Stimulated activated CD8-positive, alpha-beta memory T cell treated with anti-CD3 and anti-CD28 coated beads, Interleukin-4, amount 100 ng/mL, for 4 hours (primary cell): ENCODE data around the gene PSIP1.
"Not testable (repeated sequence)": the region's sequence is repeated elsewhere in the genome, so short reads cannot be mapped to it uniquely, and the experiment has no call there.

Experiments
- DNase-seq, 2 donors: peaks; one replicate each; pipeline ENCODE4 v3.0.0-alpha.2; 2020; ENCODE audit warnings: low read depth in 2 of 2, low spot score in 1 of 2

Gene PSIP1

DNA sequence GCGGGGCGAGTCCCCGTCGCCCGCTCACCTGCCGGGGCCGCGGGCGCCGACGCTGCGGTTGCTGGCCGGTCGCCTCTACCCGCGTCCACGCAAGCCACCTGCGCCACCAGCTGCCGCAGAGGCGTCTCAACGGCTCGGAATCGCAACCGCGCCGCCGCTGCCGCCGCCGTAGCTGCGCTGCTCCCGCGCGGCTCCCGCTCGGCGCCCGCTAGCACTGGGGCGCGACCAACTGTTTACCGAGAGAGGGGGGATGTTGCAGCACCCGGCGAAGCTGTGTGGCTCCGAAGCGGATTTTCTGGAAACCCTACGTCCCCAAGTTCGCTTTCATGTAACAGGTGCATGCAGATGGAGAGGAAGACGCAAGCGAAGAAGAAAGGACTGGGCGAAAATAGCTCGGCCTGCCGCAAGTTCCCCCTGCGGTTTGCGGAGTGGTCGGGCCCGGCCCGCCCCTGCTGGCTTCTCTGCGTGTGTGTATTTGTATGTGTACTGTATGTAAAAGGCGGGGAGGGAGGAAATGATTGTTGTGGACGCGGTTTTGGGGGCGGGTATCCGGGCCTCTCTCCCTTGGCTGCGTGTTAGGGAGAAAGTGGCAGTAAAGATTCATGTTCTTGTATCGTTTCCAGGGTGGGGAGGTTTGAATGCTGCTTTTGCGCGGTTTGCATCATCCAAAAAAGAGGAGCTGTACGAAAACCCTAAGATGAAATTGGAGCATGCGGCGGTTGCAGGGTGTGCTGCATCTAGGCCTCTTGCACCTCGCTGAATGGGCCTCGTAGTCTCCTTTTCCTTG is at the start of gene PSIP1:
TSS of gene PSIP1 (minus strand) at position 182 of the 787 bp plus-strand sequence. CDS start 782 bp downstream, outside the sequence.
- peak; percentile 66 for DNase-seq

DNA sequence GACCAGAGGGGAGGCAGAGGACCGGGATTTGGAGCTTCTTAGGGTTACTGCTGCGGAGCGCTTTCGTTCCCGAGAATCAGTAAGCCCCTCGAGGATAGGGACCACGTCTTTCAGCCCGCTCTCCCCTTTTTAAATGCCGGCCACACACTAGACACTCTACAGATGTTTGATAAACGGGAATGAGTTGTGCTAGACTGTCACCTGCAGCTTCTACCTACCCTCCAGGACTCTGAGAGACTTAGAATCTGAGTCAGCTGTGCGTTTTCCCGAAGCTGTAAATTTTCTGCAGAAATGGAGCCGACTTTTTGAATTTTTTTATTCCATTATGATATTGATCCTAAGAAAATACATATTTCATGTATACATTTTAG is 42.7 kb upstream of the PSIP1 start:
- DNase-seq: no peak

DNA sequence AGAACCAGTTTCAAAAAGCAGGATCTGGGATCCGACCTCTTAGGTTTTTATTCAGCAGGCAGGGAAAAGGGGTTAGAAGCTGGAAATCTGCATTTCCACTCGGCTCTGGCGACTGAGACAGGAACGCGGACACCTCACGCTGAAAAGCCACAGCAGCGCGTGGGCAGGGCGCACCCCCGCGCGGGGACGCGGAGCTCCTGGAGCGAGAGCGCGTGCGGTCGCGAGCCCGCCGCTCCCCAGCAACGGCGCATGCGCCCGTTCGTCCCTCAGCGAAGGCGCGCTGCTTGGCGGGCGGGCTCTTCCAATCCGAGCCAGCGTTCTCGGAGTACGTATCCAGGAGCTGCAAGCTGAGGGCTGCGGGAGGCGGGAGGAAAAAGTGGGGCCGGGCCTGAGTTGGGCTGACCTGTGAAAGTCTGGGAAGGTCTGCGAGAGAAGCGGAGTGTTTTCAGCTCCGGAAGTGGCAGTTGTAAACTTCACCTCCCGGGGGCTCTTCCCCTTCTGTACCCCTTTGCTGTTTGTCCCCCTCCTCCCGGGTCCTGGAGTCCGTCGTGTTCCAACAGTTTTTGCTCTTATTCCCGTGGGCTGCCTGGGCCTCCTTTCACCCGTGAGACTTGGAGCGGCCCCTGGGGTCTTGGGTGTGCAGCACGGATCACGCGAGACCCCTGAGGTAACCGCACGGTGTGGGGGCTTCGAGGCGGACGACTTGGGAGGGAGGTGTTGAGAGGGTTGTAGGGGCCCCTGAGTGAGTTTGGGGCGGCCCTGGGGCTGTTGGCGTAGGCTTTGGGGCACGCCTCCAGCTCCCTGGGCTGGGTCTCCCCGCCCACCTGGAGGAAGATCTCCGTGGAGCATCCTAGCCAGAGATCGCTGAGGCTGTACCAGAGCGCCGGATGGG is 42.1 kb upstream of the PSIP1 start, which contains the start of gene CCDC171:
TSS of gene CCDC171 (plus strand) at position 408 of the 892 bp plus-strand sequence. CDS start 11,046 bp downstream, outside the sequence.
- DNase-seq: peak; percentile 54 to 72

DNA sequence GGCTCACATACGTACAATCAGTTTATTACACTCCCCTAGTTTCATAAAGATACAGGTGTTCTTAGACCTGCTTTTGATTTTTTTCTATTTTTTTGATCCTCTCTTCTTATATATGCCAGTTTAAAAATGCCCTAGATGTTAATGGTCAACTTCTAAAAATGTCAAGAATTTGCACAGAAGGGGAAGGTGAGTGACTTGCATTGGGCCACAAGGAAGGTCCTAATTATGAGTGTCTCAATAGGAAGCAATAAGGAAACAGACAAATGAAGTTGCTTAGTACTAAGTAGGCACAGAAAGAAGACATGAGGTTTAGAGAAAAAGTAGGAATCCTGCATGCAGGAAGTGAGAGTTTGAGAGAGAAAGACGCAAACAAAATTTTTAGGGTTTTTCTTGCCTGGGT is 38.8 kb upstream of the PSIP1 start:
- DNase-seq: no peak

GRCh38 chr9:15543047-15543813 is 32.5 kb upstream of the PSIP1 start:
- DNase-seq: no peak

GRCh38 chr9:15542624-15543023 is 31.9 kb upstream of the PSIP1 start:
- no peak for DNase-seq

DNA sequence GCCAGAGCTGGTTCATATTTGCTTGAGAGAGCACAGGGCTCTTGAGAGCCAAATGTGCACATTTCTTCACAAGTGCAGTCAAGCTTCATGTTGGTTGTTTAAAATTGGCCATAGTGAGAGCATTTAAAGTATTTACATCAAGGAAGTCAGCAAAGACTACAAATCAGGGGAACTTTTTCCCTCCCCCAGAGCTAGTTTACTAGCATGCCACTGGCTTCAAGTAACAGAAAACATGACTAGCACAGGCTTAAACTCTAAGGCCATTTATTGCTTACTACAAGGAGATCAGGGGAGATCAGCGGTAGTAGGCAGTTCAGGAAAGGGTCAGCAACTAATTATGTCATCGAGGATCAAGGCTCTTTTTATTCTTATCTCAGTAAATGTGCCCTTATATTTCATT is 31.1 kb upstream of the PSIP1 start:
- DNase-seq: no peak

DNA sequence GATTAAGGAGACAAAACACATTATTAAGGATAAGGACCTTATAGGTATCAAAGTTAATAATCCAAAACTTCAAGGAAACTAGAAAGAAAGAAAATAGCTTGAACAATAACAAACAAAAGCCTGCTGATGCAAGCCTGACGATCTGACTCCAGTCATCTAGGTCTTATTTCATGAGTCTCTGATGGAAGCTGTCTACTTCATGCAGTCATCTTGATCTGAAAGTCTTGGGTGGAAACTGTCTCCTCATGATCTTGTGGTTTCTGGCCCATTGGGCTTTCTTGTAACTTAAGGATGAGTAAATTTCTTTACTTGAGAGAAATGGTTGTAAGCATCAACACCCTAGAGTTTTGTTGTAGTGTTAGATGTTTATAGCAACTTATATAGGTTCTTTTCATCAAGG is 20.6 kb upstream of the PSIP1 start:
- no peak for DNase-seq

DNA sequence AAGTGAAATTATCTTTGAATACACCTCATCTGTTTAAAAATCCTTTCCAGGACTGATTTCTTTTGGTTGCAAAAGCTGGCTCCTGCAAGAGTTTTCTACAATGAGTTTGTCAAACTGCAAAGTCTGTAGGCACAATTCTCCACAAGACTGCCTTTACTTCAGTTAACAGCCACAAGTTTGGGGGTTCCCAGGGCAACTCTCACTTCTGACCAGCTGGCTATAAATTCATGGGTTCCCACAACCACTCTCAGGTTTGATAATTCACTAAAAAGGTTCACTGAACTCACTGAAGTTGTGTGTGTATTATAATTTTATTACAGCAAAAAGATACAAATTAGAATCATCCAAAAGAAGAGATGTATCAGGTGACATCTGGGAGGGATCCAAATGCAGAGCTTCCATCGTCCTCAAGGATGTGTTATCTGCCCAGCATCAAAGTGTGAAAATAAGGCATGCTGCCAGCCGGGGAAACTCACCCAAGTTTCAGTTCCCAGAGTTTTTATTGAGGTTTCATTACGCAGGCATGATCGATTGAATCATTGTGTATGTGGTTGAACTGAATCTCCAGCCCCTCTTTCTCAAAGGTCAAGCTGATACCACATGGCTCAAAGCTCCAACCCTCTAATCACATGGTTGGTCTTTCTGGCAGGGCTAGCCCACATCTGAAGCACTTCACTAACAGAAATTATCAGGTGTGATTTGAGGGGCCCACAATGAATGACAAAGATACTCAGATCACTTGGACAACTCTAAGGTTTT is 19.0 kb upstream of the PSIP1 start:
- no peak for DNase-seq

DNA sequence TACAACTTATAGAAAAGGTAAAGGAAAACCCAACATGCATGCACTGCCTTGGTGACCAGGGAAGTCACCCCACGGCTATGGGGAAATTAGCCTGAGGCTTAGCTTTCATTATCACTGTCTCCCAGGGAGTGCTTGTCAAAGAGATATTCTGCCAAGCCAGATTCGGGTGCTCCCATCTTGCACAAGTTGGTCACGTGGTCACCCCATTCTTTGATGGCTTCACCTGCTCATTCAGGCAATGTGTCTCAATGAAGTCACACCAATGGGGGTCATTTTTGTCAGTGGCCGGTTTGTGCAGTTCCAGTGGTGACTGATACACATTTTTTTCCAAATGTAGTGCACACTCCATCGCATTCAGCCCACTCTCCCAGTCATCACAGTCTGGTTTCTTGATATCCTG is 16.3 kb upstream of the PSIP1 start:
- DNase-seq: not testable (repeated sequence)

DNA sequence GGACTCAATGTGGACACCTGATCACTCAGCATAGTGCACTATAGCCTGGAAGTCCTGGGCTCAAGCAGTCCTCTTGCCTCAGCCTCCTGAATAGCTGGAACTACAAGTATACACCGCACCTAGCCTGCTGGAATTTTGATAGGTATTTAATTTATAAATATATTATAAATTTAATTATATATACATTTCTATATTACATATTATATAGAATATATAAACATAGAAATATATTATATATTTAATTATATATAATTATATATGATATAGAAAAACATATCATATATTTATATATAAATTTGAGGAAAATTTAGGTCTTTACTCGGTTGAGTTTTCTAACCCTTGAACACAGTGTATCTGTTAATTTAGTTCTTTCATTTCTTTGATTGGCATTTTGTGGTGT is 15.2 kb upstream of the PSIP1 start:
- DNase-seq: no peak

- DNase-seq: no peak
Observed at GRCh38 chr9:15524845-15525455, 14.2 kb upstream of the PSIP1 start.

GRCh38 chr9:15522130-15522755 is 11.5 kb upstream of the PSIP1 start:
- DNase-seq: no peak

DNA sequence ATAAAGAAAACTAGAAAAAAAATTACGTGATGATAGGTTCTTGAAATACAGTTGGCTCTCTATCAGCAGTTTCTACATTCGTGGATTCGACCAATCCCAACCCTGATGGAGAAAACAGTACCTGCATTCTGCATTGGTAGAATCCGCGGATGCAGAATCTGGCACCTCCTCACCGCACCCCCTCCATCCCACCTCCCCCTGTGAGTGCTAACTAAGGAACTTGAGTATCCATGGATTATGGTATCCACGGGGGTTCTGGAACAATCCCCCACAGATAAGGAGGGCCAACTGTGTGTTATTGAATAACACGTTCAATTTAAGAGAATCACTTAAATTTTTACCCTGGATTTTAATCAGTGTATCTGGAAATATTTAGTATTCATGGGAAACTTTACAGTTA is 10.5 kb upstream of the PSIP1 start:
- DNase-seq: no peak

DNA sequence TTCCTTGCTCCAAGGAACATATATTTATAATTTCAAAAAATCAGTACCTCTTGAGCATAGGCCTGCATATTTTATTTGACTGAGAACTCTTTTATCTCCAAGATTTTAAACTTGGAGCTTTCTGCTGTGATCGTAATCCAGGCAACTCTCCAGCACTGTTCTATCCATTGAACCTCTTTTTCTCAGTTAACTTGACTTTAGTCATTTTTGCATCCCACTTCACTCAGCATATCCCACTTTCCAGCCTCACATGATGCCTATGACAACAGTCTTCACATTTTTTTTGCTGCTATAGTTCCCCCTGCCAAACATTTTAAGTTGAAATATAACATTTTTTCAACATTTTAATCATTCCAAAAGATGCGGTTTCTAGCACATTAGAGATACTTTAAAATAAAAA is 9.1 kb upstream of the PSIP1 start:
- DNase-seq: no peak

DNA sequence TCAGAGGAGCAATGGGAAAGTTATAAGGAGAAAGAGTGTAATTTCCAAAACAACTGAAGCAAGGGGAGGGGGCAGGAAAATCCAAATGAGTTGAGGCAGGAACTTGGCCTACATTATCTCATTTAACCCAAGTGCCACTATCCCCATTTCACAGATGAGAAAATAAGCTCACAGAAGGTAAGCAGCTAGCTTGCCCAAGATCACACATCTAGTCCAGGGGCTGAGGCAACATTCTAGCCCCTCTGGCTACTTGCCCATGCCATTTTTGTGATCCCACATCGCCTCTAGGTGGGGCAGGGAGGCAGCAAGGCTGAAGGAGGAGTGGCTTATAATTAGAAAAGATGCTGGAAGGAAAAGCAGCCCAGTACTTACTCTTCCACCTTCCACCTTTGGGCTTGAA is 2.6 kb upstream of the PSIP1 start:
- DNase-seq: no peak

DNA sequence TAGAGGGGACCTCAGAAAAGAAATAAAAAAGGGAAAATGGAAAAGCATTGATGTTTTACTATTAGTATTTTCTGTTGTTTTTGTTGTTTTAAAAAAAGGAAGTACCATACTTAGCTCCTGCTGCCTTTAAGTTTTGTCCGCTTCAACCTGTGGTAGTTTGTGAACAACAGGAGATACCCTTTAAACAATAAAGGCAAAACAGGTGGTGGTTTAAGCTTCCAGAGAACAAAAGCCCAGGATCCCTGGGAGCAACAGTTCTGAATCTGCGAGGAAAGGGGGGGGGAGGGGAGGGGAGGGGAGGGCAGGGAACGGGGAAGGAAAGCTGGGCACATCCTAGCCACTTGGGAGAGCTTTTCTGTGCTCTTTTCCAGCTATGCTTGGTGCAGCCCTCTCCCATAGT is 2.1 kb upstream of the PSIP1 start:
- DNase-seq: no peak

GRCh38 chr9:15512204-15512603 is 1.4 kb upstream of the PSIP1 start:
- no peak for DNase-seq

- DNase-seq: peak in 1 of 2 donors; percentile 36
Observed at GRCh38 chr9:15509931-15510788, 610 bp downstream of the PSIP1 start.
